ENCODE measurements around the gene LRP1B.

- TF ChIP-seq POLR2A (IDR thresholded peaks at IDR 0.05) (no peak), CTCF (IDR thresholded peaks at IDR 0.05) (no peak)
These were observed 302.1 kb downstream of the LRP1B start for GRCh38 chr2:141828761-141829160.
